Uterus (tissue), 4 donors: Measurements from ENCODE around the gene HS3ST4. TPM values are rescaled to one million over a fixed set of nuclear protein-coding genes. Genes with fewer than 3 reads are reported as not detected.

ENCODE experiments used
- DNase-seq, 2 donors: peaks; one replicate each; pipeline ENCODE4 v3.0.0-alpha.2; 2019 to 2020
- H3K27ac ChIP-seq, 2 donors: fragments of 200-600 bp; sonication (generic); 1 replicate in 1 of 2; 2 replicates in 1 of 2; pipeline ENCODE4 v1.5.1; 2016 to 2018
- H3K27me3 ChIP-seq, 2 donors: fragments of 200-600 bp; sonication (generic); one replicate each; pipeline ENCODE4 v1.5.1; 2018 to 2019; ENCODE audit warnings: control low read depth in 1 of 2
- H3K36me3 ChIP-seq, 2 donors: fragments of 200-600 bp; sonication (generic); one replicate each; pipeline ENCODE4 v1.5.1; 2019; ENCODE audit warnings: control low read depth in 1 of 2
- H3K4me1 ChIP-seq, 2 donors: fragments of 200-600 bp; sonication (generic); one replicate each; pipeline ENCODE4 v1.5.1; 2018 to 2019; ENCODE audit warnings: control low read depth in 1 of 2
- H3K4me3 ChIP-seq, 2 donors: fragments of 200-600 bp; sonication (generic); 1 replicate in 1 of 2; 2 replicates in 1 of 2; pipeline ENCODE4 v1.5.1; 2018 to 2019; ENCODE audit warnings: mild to moderate bottlenecking in 1 of 2
- H3K9me3 ChIP-seq, 2 donors: fragments of 200-600 bp; sonication (generic); one replicate each; pipeline ENCODE4 v1.5.1; 2019; ENCODE audit warnings: control low read depth in 1 of 2
- CTCF ChIP-seq, 4 experiments: fragments of 200-600 bp in 2 of 4; fragments of 450-650 bp in 2 of 4; sonication (generic) in 2 of 4; IDR thresholded peaks; one replicate each; pipeline ENCODE4 v1.5.1; 2016 to 2019; ENCODE audit warnings: antibody characterized with exemption in 4 of 4, mild to moderate bottlenecking in 2 of 4, moderate library complexity in 1 of 4
- POLR2A ChIP-seq, 2 donors: fragments of 450-650 bp; IDR thresholded peaks; one replicate each; pipeline ENCODE4 v1.6.1; 2016; ENCODE audit warnings: antibody characterized with exemption in 2 of 2, mild to moderate bottlenecking in 1 of 2, moderate library complexity in 1 of 2
- intact Hi-C: fragments of 100-400 bp; cut with DNase I; formaldehyde crosslinking; loops from one replicate; pipeline ENCODE4 v1.15.1; 2023; ENCODE audit warnings: low total_unique reads
- total RNA-seq, 4 donors: library from RNA; depleted of rRNA in 3 of 4; stranded (reverse); fragments of >200 nt in 3 of 4; gene quantifications; one replicate each; pipeline versions ENCODE4 v1.1.0 to v1.2.4, GENCODE V29; 2014 to 2023
- donor health status: DM: yes; HTN: yes; CAD: no.

Gene HS3ST4
- total RNA-seq, 4 donors from 2014 or later: 0.14 TPM; not detected in 3

DNA sequence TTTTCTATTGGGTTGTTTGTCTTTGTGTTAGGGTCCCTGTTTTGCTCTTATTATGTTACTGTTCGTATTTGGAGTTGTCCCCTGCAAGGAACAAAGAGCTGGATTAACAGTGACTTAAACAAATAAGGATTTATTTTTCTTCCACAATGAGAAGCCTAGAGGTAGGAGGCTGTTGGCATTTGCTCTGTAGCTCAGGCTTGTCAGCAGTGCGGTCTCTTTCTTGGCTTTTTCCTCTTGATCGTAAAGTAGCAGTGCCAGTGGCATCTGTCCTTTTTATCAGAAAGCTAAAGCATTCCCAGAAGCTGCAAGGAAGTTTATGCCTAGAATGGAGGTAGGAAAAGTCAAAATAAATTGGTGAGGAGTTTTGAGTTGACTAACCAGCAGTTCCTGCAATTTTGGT lies 154.1 kb downstream of the HS3ST4 start:
- H3K27ac ChIP-seq: no peak overlapping the region
- H3K9me3 ChIP-seq: no peaks in the 10 kb centered on the region
- H3K4me3 ChIP-seq: no peak overlapping the region
- no peaks in the 10 kb centered on the region for H3K36me3 ChIP-seq
- intact Hi-C loops: no loop called here
- no peaks in the 10 kb centered on the region for H3K27me3 ChIP-seq
- DNase-seq: no peak
- H3K4me1 ChIP-seq: no peaks in the 10 kb centered on the region
- TF ChIP-seq POLR2A (IDR thresholded peaks at IDR 0.05): no peak

DNA sequence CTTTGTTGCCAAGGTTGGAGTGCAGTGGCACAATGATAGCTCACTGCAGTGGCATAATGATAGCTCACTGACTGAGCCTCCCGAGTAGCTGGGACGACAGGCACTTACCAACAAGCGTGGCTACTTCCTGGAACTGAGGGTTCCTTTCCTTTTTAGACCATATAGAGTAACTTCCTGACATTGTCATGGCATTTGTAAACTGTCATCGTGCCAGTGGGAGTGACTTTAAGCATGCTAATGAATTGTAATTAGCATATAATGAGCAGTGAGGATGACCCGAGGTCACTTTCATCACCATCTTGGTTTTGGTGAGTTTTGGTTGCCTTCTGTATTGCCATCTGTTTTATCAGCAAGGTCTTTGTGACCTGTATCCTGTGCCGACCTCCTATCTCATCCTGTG lies 162.4 kb downstream of the HS3ST4 start:
- intact Hi-C loops: no loop called here
- Histone ChIP-seq H3K4me3 (no peak overlapping the region), H3K27ac (no peak overlapping the region), H3K9me3 (peaks cover 0 to 6% of the 10 kb centered on the region in 2 donors), H3K4me1 (no peaks in the 10 kb centered on the region), H3K27me3 (no peaks in the 10 kb centered on the region), H3K36me3 (no peaks in the 10 kb centered on the region)
- DNase-seq: no peak
- TF ChIP-seq CTCF (IDR thresholded peaks at IDR 0.05) (no peak), POLR2A (IDR thresholded peaks at IDR 0.05) (no peak)

DNA sequence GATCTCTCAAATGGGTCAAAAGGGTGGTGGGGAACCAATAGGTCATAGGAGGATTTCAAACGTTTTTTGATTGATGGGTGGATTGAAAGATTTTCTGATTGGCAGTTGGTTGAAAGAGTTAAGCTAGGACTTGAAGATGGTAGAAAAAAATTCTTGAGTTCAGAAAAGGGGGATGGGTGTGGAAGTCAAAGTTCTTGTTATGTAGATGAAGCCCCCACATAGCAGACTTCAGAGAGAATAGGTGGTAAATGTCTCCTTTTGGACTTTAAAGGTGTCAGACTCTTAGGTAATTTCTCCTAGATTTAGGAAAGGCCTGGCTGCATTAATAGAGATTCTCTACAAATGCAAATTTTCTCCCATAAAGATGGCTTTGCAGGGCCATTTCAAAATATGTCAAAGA lies 163.3 kb downstream of the HS3ST4 start:
- Histone ChIP-seq H3K27ac (no peak overlapping the region), H3K9me3 (peaks cover 0 to 6% of the 10 kb centered on the region in 2 donors), H3K4me3 (no peak overlapping the region), H3K27me3 (no peaks in the 10 kb centered on the region), H3K36me3 (no peaks in the 10 kb centered on the region), H3K4me1 (no peaks in the 10 kb centered on the region)
- TF ChIP-seq POLR2A (IDR thresholded peaks at IDR 0.05) (no peak), CTCF (IDR thresholded peaks at IDR 0.05) (no peak)
- intact Hi-C loops: no loop called here
- no peak for DNase-seq

DNA sequence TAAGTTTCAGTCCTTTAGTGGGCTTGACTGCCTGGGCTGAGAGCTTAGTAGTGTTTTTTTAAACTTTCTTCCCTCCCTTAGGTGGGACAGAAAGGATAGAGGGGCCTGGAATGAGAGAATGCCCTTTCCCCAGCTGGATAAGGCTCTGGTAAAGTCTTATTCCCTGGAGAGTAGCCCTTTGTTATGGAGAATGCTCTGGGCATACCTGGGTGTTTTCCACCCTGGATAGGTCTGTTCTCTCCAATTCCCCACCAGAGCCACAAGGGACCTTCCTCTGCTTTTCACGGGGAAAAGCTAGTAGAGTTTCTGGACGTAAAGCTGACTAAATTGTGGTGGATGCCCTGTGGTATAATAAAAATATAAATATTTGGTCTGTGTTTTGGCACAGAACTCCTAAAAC lies 164.1 kb downstream of the HS3ST4 start:
- intact Hi-C loops: no loop called here
- Histone ChIP-seq H3K4me1 (no peaks in the 10 kb centered on the region), H3K36me3 (no peaks in the 10 kb centered on the region), H3K27me3 (no peaks in the 10 kb centered on the region), H3K27ac (no peak overlapping the region), H3K9me3 (peaks cover 0 to 6% of the 10 kb centered on the region in 2 donors), H3K4me3 (no peak overlapping the region)
- TF ChIP-seq CTCF (IDR thresholded peaks at IDR 0.05) (no peak), POLR2A (IDR thresholded peaks at IDR 0.05) (no peak)
- DNase-seq: no peak

GRCh38 chr16:25859645-25860044 lies 167.9 kb downstream of the HS3ST4 start:
- H3K27me3 ChIP-seq: no peaks in the 10 kb centered on the region
- no peak for DNase-seq
- intact Hi-C loops: no loop called here
- no peaks in the 10 kb centered on the region for H3K36me3 ChIP-seq
- H3K9me3 ChIP-seq: peaks cover 0 to 6% of the 10 kb centered on the region in 2 donors
- no peak overlapping the region for H3K27ac ChIP-seq
- no peak overlapping the region for H3K4me3 ChIP-seq
- H3K4me1 ChIP-seq: no peaks in the 10 kb centered on the region
- TF ChIP-seq POLR2A (IDR thresholded peaks at IDR 0.05) (no peak), CTCF (IDR thresholded peaks at IDR 0.05) (no peak)

- H3K27ac ChIP-seq: no peak overlapping the region
Measured at GRCh38 chr16:25867041-25867440, 175.3 kb downstream of the HS3ST4 start.

More at GRCh38 chr16:25867041-25867440, 175.3 kb downstream of the HS3ST4 start:
- no peaks in the 10 kb centered on the region for H3K27me3 ChIP-seq
- no peaks in the 10 kb centered on the region for H3K4me1 ChIP-seq
- H3K4me3 ChIP-seq: no peak overlapping the region
- DNase-seq: no peak
- H3K36me3 ChIP-seq: no peaks in the 10 kb centered on the region
- intact Hi-C loops: no loop called here
- TF ChIP-seq POLR2A (IDR thresholded peaks at IDR 0.05): no peak
- TF ChIP-seq CTCF (IDR thresholded peaks at IDR 0.05): no peak
- no peaks in the 10 kb centered on the region for H3K9me3 ChIP-seq
